Ovary (tissue), 3 donors: ENCODE results near the gene TNPO3.

Experiments
- CTCF ChIP-seq, 3 donors: fragments of 450-650 bp in 2 of 3; fragments of 200-600 bp in 1 of 3; IDR thresholded peaks; one replicate each; pipeline versions ENCODE4 v1.5.1 to v1.8.0; 2016 to 2022; ENCODE audit warnings: antibody characterized with exemption in 3 of 3, mild to moderate bottlenecking in 1 of 3
- EP300 ChIP-seq: sonication (generic); formaldehyde crosslinking; IDR thresholded peaks from one replicate; pipeline ENCODE4 v1.6.1; 2017; ENCODE audit warnings: antibody characterized with exemption
- POLR2A ChIP-seq: fragments of 450-650 bp; IDR thresholded peaks from one replicate; pipeline ENCODE4 v1.6.1; 2017; ENCODE audit warnings: antibody characterized with exemption, mild to moderate bottlenecking, moderate library complexity
- donor health status: DM: no; HTN: no; CAD: no.

GRCh38 chr7:128954830-128955802 lies 99.8 kb downstream of the TNPO3 start:
- TF ChIP-seq CTCF (IDR thresholded peaks at IDR 0.05), result no peak
- TF ChIP-seq POLR2A, result no peak
- TF ChIP-seq EP300, result no peak
